Measurements from ENCODE around the gene DDR2. TPM values are rescaled to one million over a fixed set of nuclear protein-coding genes. Genes with fewer than 3 reads are reported as not detected.

The DDR2 gene
- total RNA-seq, 1 experiment from 2014 or later: 0.77 TPM

DNA sequence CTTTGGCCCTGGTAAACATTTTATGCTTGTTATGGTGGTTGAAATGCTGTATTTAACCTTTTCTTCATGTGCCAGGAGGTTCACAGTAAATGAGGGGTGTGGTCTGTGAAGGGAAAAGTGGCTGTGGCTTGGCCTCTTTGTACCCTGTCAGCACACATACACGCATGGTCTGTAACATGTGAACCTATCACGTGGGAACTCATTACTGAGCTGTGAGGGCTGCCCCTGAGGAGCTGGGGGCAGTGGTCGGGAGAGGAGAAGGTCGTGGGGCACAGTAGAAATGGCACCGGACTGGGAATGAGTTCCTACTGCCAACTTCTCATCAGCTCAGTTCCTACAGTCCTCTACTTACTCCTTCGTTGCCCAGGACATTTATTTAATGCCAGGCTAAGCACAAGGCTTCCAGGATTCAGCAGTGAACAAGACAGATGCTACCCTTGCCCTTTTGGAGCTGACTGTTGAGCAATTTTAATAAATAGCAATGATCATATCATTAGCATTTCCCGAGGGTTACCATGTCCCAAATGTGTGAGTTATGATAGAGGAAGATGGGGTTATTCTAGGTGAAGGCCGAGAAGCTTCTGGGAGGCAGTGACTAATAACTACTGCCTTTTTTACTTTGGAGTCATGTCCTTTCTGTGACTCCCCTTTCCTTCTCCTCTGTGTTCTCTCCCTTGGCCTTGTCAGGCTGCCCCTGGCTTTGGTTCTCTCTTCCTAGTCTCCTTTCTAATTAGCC lies 38.8 kb downstream of the DDR2 start:
- Histone ChIP-seq H3K9me2 (replicated peaks; ENCODE audit: low read length) (no peaks in the 10 kb centered on the region), H3K9me3 (ENCODE audit: low read length) (no peaks in the 10 kb centered on the region), H3F3A (ENCODE audit: low read length, unreplicated experiment) (no peaks in the 10 kb centered on the region), H3K36me3 (ENCODE audit: low read depth, low read length) (no peaks in the 10 kb centered on the region), H3K9ac (ENCODE audit: low read length) (no peak overlapping the region), H3K4me2 (ENCODE audit: low read length) (no peak overlapping the region), H3K79me2 (ENCODE audit: low read length) (no peaks in the 10 kb centered on the region), H4K20me1 (ENCODE audit: low read length) (no peaks in the 10 kb centered on the region), H3K27ac (ENCODE audit: low read length) (no peak overlapping the region), H3K4me3 (ENCODE audit: low read length) (no peak overlapping the region), H3K4me1 (ENCODE audit: insufficient read depth, low read length) (peaks cover 30% of the 10 kb centered on the region), H3K27me3 (ENCODE audit: low read length) (no peaks in the 10 kb centered on the region), H2AFZ (ENCODE audit: low read length) (no peak overlapping the region)
- intact Hi-C loops (cut with micrococcal nuclease): no loop called here
- CTCF ChIA-PET: no interaction called here
- DNase-seq (peak; percentile 18), ATAC-seq (no peak)
- POLR2A ChIA-PET (ENCODE audit: unreplicated experiment): no interaction called here
- no TSS peak for BruUV-seq (replicated peaks)
- TF ChIP-seq, protein P1, sequence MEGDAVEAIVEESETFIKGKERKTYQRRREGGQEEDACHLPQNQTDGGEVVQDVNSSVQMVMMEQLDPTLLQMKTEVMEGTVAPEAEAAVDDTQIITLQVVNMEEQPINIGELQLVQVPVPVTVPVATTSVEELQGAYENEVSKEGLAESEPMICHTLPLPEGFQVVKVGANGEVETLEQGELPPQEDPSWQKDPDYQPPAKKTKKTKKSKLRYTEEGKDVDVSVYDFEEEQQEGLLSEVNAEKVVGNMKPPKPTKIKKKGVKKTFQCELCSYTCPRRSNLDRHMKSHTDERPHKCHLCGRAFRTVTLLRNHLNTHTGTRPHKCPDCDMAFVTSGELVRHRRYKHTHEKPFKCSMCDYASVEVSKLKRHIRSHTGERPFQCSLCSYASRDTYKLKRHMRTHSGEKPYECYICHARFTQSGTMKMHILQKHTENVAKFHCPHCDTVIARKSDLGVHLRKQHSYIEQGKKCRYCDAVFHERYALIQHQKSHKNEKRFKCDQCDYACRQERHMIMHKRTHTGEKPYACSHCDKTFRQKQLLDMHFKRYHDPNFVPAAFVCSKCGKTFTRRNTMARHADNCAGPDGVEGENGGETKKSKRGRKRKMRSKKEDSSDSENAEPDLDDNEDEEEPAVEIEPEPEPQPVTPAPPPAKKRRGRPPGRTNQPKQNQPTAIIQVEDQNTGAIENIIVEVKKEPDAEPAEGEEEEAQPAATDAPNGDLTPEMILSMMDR (conservative IDR thresholded peaks at IDR 0.05; ENCODE audit: low read depth, low read length): no peak
- TF ChIP-seq EZH2 (IDR thresholded peaks at IDR 0.05; ENCODE audit: low read length, unreplicated experiment): no peak
- no peak for TF ChIP-seq EZH2phosphoT487 (IDR thresholded peaks at IDR 0.05; ENCODE audit: borderline replicate concordance, low read length)

DNA sequence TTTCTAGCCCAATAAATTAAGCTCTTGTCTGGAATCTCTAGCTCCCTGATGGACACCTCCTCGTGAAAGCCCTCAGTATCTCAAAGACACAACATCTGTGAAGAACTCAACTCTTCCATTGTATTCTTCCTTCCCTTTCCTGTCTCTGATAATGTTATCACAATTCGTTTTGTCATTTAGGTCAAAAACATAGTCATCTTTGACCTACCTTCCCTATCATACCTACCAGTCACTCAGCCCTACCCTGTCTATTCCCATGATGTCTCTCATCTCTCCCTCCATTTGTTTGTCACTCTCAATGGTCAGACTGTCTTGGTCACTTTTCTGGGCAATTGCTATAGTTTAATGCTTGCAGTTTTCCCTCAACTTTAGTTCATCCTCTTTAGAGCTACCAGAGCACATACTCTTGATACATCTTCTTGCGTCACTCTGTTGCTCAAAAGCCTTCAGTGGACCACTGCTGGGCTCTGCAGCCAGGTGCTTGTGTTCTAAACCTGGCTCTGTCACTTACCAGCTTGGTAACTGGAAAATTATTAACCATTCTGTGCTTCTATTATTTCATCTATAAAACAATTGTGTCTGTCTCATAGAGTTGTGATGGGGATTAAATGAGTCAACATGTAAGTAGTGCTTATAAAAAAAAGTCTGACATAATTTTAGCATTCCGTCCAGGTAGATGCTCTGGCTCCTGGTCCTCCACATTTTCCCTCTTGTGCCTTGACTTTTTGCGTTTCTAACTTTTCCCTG lies 39.6 kb downstream of the DDR2 start:
- H3K4me2 ChIP-seq (ENCODE audit: low read length): no peak overlapping the region
- ATAC-seq (no peak), DNase-seq (peak; percentile 22)
- intact Hi-C loops (cut with micrococcal nuclease): no loop called here
- H3F3A ChIP-seq (ENCODE audit: low read length, unreplicated experiment): no peaks in the 10 kb centered on the region
- H3K4me1 ChIP-seq (ENCODE audit: insufficient read depth, low read length): peaks cover 35% of the 10 kb centered on the region
- POLR2A ChIA-PET (ENCODE audit: unreplicated experiment): no interaction called here
- H3K4me3 ChIP-seq (ENCODE audit: low read length): no peak overlapping the region
- no peaks in the 10 kb centered on the region for H3K9me2 ChIP-seq (replicated peaks; ENCODE audit: low read length)
- H2AFZ ChIP-seq (ENCODE audit: low read length): no peak overlapping the region
- no peaks in the 10 kb centered on the region for H4K20me1 ChIP-seq (ENCODE audit: low read length)
- H3K79me2 ChIP-seq (ENCODE audit: low read length): no peaks in the 10 kb centered on the region
- TF ChIP-seq EZH2 (IDR thresholded peaks at IDR 0.05; ENCODE audit: low read length, unreplicated experiment) (no peak), EZH2phosphoT487 (IDR thresholded peaks at IDR 0.05; ENCODE audit: borderline replicate concordance, low read length) (no peak)
- TF ChIP-seq, protein P1 (conservative IDR thresholded peaks at IDR 0.05; ENCODE audit: low read depth, low read length): no peak
- no peaks in the 10 kb centered on the region for H3K27me3 ChIP-seq (ENCODE audit: low read length)
- CTCF ChIA-PET: no interaction called here
- no peak overlapping the region for H3K9ac ChIP-seq (ENCODE audit: low read length)
- H3K9me3 ChIP-seq (ENCODE audit: low read length): no peaks in the 10 kb centered on the region
- no peaks in the 10 kb centered on the region for H3K36me3 ChIP-seq (ENCODE audit: low read depth, low read length)
- no TSS peak for BruUV-seq (replicated peaks)
- H3K27ac ChIP-seq (ENCODE audit: low read length): no peak overlapping the region

All from PC-3 (cell line).